Urinary bladder (tissue), 4 donors: Measurements from ENCODE around the gene KLHL20. TPM values are rescaled to one million over a fixed set of nuclear protein-coding genes. Genes with fewer than 3 reads are reported as not detected.
A peak's percentile ranks its signal among the peaks of the same experiment; 100 is the strongest.
"Not testable (repeated sequence)": the region's sequence is repeated elsewhere in the genome, so short reads cannot be mapped to it uniquely, and the experiment has no call there.

Experiments
- DNase-seq: peaks from one replicate; pipeline ENCODE4 v3.0.0-alpha.2; 2015; ENCODE audit errors: extremely low spot score
- H3K27ac ChIP-seq: one replicate; pipeline ENCODE4 v1.5.1; 2013; ENCODE audit warnings: low read depth, mild to moderate bottlenecking, moderate library complexity
- H3K36me3 ChIP-seq: one replicate; pipeline ENCODE4 v1.6.1; 2013; ENCODE audit warnings: mild to moderate bottlenecking, moderate library complexity; ENCODE audit not compliant: insufficient read depth
- H3K4me1 ChIP-seq: one replicate; pipeline ENCODE4 v1.6.1; 2013; ENCODE audit warnings: mild to moderate bottlenecking, moderate library complexity; ENCODE audit not compliant: insufficient read depth
- H3K4me3 ChIP-seq: one replicate; pipeline ENCODE4 v1.5.1; 2013; ENCODE audit warnings: low read depth, low read length
- WGBS: extraction: QIAGEN DNeasy Blood & Tissue Kit; methylation state at CpG from one replicate; pipeline ENCODE4 v1.1.7; 2013; 5-methylcytosine and 5-hydroxymethylcytosine counted together
- polyA plus RNA-seq: library from polyadenylated mRNA; stranded (reverse); fragments of 200-250 nt; gene quantifications from one replicate; pipeline ENCODE4 v1.2.3, GENCODE V29; 2013
- total RNA-seq: library from RNA; depleted of rRNA; stranded (reverse); fragments of >200 nt; gene quantifications from one replicate; pipeline ENCODE4 v1.2.3, GENCODE V29; 2014
- donor health status: healthy with polysubstance abuse.
- donor health status: healthy.

Gene KLHL20, protein sequence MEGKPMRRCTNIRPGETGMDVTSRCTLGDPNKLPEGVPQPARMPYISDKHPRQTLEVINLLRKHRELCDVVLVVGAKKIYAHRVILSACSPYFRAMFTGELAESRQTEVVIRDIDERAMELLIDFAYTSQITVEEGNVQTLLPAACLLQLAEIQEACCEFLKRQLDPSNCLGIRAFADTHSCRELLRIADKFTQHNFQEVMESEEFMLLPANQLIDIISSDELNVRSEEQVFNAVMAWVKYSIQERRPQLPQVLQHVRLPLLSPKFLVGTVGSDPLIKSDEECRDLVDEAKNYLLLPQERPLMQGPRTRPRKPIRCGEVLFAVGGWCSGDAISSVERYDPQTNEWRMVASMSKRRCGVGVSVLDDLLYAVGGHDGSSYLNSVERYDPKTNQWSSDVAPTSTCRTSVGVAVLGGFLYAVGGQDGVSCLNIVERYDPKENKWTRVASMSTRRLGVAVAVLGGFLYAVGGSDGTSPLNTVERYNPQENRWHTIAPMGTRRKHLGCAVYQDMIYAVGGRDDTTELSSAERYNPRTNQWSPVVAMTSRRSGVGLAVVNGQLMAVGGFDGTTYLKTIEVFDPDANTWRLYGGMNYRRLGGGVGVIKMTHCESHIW
- total RNA-seq = 45.1 TPM
- polyA plus RNA-seq = 22.5 TPM

DNA sequence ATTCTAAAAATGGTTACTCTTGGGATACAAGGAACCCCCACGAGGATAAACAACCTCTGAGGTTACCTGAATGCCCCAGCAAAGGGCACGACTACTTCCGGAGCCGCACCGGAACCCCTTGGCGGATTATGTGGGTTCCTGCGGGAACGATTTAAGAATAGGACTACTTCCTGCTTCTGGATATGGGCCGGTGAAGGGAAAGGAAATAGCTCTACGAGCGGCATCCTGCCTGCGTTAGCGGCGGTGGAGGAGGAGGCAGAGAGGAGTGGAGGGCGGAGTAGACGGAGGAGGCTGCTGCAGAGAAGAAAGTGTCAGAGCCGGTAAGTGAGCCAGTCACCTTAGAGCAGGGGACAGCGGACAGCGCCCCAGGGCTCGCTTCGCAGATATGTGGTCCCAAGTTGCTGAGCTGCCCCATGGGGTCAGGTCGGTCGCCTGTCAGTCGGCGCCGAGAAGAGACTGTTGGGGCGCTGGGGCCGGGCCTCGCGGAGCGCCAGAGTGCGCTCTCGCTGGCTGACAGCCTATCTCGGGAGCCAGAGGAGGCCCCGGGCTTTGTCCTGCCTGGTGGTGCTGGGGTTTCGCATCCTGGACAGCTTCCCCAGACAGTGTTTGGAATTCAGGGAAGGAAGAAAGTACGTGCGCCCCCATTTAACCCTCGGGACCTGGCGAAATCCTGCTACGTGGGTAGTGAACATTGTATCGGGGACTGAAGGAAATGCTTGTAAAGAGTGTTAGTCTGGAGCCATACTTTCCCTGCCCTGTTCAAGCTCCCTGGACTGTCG lies at the start of gene KLHL20:
KLHL20 (plus strand) TSS at position 223 of the 779 bp plus-strand sequence. CDS start 1,063 bp downstream, outside the sequence.
- under 1% methylated on average over 43 of the region's 43 CpGs for WGBS
- peak; percentile 67 for DNase-seq
- H3K4me1 ChIP-seq = no peaks in the 10 kb centered on the region
- H3K4me3 ChIP-seq = peak within 1 kb of the TSS; percentile 85
- peak within 1 kb of the TSS; percentile 83 for H3K27ac ChIP-seq
- H3K36me3 ChIP-seq = no peaks in the 10 kb centered on the region

- H3K4me1 ChIP-seq = no peaks in the 10 kb centered on the region
- H3K4me3 ChIP-seq = no peak overlapping the region
- no peaks in the 10 kb centered on the region for H3K36me3 ChIP-seq
- no peak overlapping the region for H3K27ac ChIP-seq
- 91% methylated on average over 3 of the region's 3 CpGs for WGBS
- no peak for DNase-seq
Observed at GRCh38 chr1:173666646-173667045, 48.1 kb upstream of the KLHL20 start.

DNA sequence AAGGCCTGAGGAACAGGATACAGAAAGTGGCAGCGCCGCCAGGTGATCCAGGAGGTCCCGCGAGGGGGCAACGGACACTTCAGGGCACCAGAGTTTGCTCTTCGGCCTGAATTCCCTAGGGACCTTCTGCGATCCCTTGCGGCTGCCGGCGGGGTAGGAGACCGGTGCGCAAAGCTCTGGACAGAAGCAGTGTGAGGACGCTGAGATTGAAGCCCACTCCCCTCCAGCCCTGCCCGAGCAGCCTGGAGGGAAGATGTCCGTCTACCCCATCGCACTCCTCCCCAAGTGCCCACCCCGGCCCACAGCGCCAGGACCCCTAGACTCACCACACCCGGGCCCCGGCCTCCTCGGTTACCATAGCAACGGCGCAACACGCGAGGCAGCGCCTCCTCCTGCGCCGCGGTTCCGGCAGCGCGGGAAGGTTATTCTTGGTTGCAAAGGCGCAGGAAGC lies 45.3 kb upstream of the KLHL20 start, which contains the start of gene ANKRD45:
ANKRD45 (minus strand) TSS at position 361 of the 451 bp plus-strand sequence. CDS start 10,433 bp downstream, outside the sequence.
- Histone ChIP-seq H3K4me1 (no peaks in the 10 kb centered on the region), H3K36me3 (no peaks in the 10 kb centered on the region), H3K27ac (no peak within 1 kb of the TSS), H3K4me3 (peak within 1 kb of the TSS; percentile 45)
- 1% methylated on average over 33 of the region's 33 CpGs for WGBS
- peak; percentile 21 for DNase-seq

GRCh38 chr1:173674496-173674895 lies 40.3 kb upstream of the KLHL20 start:
- not testable (repeated sequence) for H3K36me3 ChIP-seq, H3K27ac ChIP-seq, H3K4me1 ChIP-seq, H3K4me3 ChIP-seq, DNase-seq
- WGBS = 73% methylated on average over 2 of the region's 2 CpGs

GRCh38 chr1:173680152-173680551 lies 34.6 kb upstream of the KLHL20 start:
- not testable (repeated sequence) for H3K36me3 ChIP-seq, DNase-seq, H3K4me1 ChIP-seq, H3K27ac ChIP-seq, H3K4me3 ChIP-seq
- WGBS = 88% methylated on average over 5 of the region's 5 CpGs

GRCh38 chr1:173682184-173682583 lies 32.6 kb upstream of the KLHL20 start:
- Histone ChIP-seq H3K4me1 (no peaks in the 10 kb centered on the region), H3K4me3 (no peak overlapping the region), H3K27ac (no peak overlapping the region), H3K36me3 (no peaks in the 10 kb centered on the region)
- DNase-seq = no peak

- H3K4me3 ChIP-seq, DNase-seq, H3K4me1 ChIP-seq, H3K27ac ChIP-seq, H3K36me3 ChIP-seq: not testable (repeated sequence)
- WGBS = 84% methylated on average over 4 of the region's 4 CpGs
Observed at GRCh38 chr1:173683838-173684237, 30.9 kb upstream of the KLHL20 start.

DNA sequence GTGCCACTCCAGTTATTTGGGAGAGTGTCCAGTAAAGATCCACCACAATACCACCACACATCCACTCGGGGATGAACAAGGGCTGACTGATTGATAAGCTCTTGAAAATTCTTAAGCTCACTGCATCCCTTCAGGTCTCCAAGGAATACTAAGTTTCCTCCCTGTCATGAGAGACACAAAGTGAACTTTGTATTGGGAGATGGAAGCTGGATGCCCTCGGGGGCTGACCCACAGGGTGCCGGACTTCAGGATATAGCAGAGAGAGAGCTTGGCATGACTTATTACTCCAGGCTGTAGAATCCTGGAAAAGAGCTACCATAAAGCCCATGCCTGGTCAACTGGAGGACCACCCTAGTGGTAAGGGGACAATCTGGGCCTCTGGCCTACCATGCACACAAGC lies 29.7 kb upstream of the KLHL20 start:
- H3K36me3 ChIP-seq, H3K4me3 ChIP-seq, H3K4me1 ChIP-seq, DNase-seq, H3K27ac ChIP-seq: not testable (repeated sequence)
- WGBS = 68% methylated on average over 3 of the region's 3 CpGs

- Histone ChIP-seq H3K27ac (no peak overlapping the region), H3K36me3 (no peaks in the 10 kb centered on the region), H3K4me3 (no peak overlapping the region), H3K4me1 (no peaks in the 10 kb centered on the region)
- DNase-seq = no peak
- WGBS = 80% methylated on average over 2 of the region's 2 CpGs
Observed at GRCh38 chr1:173688300-173688699, 26.5 kb upstream of the KLHL20 start.

- no peak overlapping the region for H3K4me3 ChIP-seq
- H3K27ac ChIP-seq = no peak overlapping the region
- H3K4me1 ChIP-seq = no peaks in the 10 kb centered on the region
- no peaks in the 10 kb centered on the region for H3K36me3 ChIP-seq
- DNase-seq = no peak
Observed at GRCh38 chr1:173693238-173693637, 21.5 kb upstream of the KLHL20 start.

DNA sequence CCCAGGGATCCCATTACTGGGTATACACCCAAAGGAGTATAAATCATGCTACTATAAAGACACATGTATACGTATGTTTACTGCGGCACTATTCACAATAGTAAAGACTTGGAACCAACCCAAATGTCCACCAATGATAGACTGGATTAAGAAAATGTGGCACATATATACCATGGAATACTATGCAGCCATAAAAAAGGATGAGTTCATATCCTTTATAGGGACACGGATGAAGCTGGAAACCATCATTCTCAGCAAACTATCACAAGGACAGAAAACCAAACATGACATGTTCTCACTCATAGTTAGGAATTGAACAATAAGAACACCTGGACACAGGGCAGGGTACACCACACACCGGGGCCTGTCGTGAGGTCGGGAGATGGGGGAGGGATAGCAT lies 13.5 kb upstream of the KLHL20 start:
- not testable (repeated sequence) for H3K4me1 ChIP-seq, H3K36me3 ChIP-seq
- 93% methylated on average over 6 of the region's 6 CpGs for whole genome bisulfite sequencing

DNA sequence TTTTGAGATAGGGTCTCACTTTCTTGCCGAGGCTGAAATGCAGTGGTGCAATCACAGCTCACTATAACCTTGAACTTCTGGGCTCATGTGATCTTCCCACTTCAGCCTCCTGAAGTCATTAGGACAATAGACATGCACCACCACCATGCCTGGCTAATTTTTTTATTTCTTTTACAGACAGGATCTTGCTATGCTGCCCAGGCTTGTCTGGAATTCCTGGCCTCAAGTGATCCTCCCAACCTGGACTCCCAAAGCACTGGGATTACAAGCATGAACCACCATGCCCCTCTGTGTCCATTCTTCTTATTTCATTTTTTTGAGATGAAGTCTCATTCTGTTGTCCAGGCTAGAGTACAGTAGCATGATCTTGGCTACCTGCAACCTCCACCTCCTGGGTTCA lies 12.0 kb upstream of the KLHL20 start:
- no peak overlapping the region for H3K4me3 ChIP-seq
- H3K36me3 ChIP-seq = no peaks in the 10 kb centered on the region
- no peaks in the 10 kb centered on the region for H3K4me1 ChIP-seq
- no peak overlapping the region for H3K27ac ChIP-seq
- 95% methylated on average over 1 of the region's 1 CpG for WGBS
- DNase-seq = no peak

More for the DNA sequence above, 13.5 kb upstream of the KLHL20 start:
- not testable (repeated sequence) for H3K27ac ChIP-seq, H3K4me3 ChIP-seq, DNase-seq

DNA sequence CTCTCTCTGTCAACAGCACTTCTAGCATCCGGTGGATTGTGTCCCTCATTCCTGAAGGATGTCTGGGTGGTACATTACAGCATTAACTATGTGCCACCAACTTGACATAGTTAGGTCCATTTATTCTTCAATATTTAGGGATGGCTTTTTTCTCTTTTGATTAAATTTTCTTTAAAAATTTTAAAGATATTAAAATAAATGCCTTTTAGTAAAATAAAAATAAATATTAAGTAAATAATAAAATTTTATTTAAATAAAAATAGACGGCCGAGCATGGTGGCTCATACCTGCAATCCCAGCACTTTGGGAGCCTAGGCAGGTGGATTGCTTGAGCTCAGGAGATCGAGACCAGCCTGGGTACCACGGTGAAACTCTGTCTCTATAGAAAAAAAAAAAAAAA lies 9.7 kb upstream of the KLHL20 start:
- WGBS = 75% methylated on average over 5 of the region's 5 CpGs
- no peaks in the 10 kb centered on the region for H3K36me3 ChIP-seq
- no peak for DNase-seq
- no peak overlapping the region for H3K4me3 ChIP-seq
- H3K27ac ChIP-seq = no peak overlapping the region
- no peaks in the 10 kb centered on the region for H3K4me1 ChIP-seq
